Stimulated activated CD4-positive, alpha-beta T cell treated with anti-CD3 and anti-CD28 coated beads, Interleukin-1b, Interleukin-23, amount 100 ng/mL, for 48 hours (primary cell): ENCODE data around the gene SOCS6.
"Not testable (repeated sequence)": the region's sequence is repeated elsewhere in the genome, so short reads cannot be mapped to it uniquely, and the experiment has no call there.

Experiments used
- DNase-seq: peaks from one replicate; pipeline ENCODE4 v3.0.0-alpha.2; 2020

The SOCS6 gene

GRCh38 chr18:70288851-70289328 lies at the start of gene SOCS6:
TSS of gene SOCS6 (plus strand) at chr18:70289045. CDS start at chr18:70324669, 35,624 bp downstream.
- peak; percentile 27 for DNase-seq

- no peak for DNase-seq
Observed at GRCh38 chr18:70243131-70243929, 45.5 kb upstream of the SOCS6 start.

GRCh38 chr18:70246061-70246466 lies 42.8 kb upstream of the SOCS6 start:
- DNase-seq, result no peak

- DNase-seq, result no peak
Observed at GRCh38 chr18:70249118-70249517, 39.7 kb upstream of the SOCS6 start.

GRCh38 chr18:70249861-70250260 lies 39.0 kb upstream of the SOCS6 start:
- DNase-seq, result not testable (repeated sequence)

GRCh38 chr18:70250781-70251180 lies 38.1 kb upstream of the SOCS6 start:
- no peak for DNase-seq

GRCh38 chr18:70256184-70256583 lies 32.7 kb upstream of the SOCS6 start:
- DNase-seq, result no peak

- no peak for DNase-seq
Observed at GRCh38 chr18:70256994-70257393, 31.9 kb upstream of the SOCS6 start.

- DNase-seq, result no peak
Observed at GRCh38 chr18:70258243-70258642, 30.6 kb upstream of the SOCS6 start.

- DNase-seq, result no peak
Observed at GRCh38 chr18:70260683-70261082, 28.2 kb upstream of the SOCS6 start.

- DNase-seq, result no peak
Observed at GRCh38 chr18:70261141-70261788, 27.6 kb upstream of the SOCS6 start.

GRCh38 chr18:70263336-70263735 lies 25.5 kb upstream of the SOCS6 start:
- no peak for DNase-seq

GRCh38 chr18:70271742-70272141 lies 17.1 kb upstream of the SOCS6 start:
- no peak for DNase-seq

- no peak for DNase-seq
Observed at GRCh38 chr18:70273021-70273420, 15.8 kb upstream of the SOCS6 start.

- DNase-seq, result no peak
Observed at GRCh38 chr18:70276416-70277191, 12.2 kb upstream of the SOCS6 start.

GRCh38 chr18:70279470-70279869 lies 9.4 kb upstream of the SOCS6 start:
- DNase-seq, result no peak

GRCh38 chr18:70280007-70280925 lies 8.6 kb upstream of the SOCS6 start:
- no peak for DNase-seq

- no peak for DNase-seq
Observed at GRCh38 chr18:70284976-70285620, 3.7 kb upstream of the SOCS6 start.

- DNase-seq, result no peak
Observed at GRCh38 chr18:70287731-70288130, 1.1 kb upstream of the SOCS6 start.

- no peak for DNase-seq
Observed at GRCh38 chr18:70288171-70288850, 534 bp upstream of the SOCS6 start.
